CD4-positive, alpha-beta T cell treated with Interleukin-4 for 4 hours (primary cell): ENCODE results near the gene AXIN2.
A peak's percentile ranks its signal among the peaks of the same experiment; 100 is the strongest.

Experiments
- DNase-seq: peaks from one replicate; pipeline ENCODE4 v3.0.0-alpha.2; 2020

AXIN2 gene

DNA sequence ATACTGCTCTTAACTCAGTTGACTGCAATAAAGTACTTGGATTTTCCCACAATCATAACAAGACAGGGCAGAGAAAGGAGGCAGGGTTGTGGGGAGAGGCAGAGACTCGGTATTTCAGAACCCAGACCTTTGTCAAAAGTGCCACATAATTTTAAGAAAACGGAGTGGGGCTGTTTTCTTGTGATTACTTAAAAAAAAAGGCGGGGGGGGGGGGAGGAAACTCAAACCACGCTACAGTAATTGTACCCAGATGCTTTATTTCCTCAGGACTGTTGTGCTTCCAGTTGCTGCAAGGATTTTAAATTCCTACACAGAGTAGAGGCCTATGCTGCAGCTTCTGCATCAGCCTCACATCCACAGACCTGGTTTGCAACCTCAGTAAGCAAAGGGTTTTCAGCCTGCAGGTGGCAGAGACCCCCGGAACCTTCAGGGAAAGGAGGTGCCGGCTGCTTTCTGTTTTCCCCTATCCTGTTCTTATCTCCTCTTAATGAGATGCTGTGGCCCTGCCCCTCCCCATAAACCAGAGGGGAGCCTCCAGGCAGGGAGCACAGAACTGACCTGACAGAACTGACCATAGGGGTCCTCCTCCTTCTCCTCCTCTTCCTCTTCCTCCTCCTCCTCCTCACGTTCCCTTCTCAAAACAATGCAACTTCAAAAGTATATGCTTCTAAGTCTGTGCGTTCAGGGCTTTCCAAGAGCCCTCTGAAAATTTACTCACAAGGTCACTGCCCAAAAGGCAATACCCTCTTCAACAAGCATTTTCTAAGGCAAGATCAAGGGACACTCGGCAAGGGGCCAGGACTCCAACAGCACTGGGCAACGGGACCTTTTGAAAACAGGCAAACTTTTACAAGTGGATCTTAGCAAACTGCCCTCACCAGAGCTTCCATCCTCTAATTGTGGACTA lies 7.5 kb downstream of the AXIN2 start:
- no peak for DNase-seq

DNA sequence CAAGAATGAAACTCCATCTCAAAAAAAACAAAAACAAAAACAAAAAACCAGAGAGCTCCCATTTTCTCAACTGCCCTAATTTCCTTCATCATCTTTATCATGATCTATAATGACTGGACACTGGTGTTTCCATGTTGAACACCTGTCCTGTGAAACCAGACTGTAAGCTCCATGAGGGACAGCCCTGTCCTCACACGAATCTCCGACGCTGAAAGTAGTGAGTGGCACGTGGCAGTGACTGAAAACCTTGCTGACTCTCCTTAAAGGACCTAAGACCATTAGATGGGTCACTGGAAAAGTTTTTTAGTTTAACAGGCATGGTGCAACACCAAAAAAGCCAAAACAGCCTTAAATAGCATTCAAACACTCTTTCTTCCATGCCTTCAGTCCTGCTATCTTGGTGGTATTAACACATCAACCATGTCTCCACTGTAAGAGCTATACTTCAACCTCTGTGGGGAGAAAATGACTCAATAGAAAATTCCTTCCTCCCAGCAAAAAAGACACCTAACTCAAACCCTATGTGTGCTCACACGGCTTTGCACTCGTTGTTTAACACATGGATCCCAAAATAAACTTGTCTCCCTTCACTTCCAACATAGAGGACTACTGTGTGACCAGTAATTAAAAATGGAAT lies 8.3 kb downstream of the AXIN2 start:
- DNase-seq: no peak

GRCh38 chr17:65552214-65552613 lies 9.2 kb downstream of the AXIN2 start:
- no peak for DNase-seq

GRCh38 chr17:65551267-65552040 lies 10.0 kb downstream of the AXIN2 start:
- DNase-seq: no peak

- DNase-seq: no peak
Measured at GRCh38 chr17:65550758-65551157, 10.7 kb downstream of the AXIN2 start.

DNA sequence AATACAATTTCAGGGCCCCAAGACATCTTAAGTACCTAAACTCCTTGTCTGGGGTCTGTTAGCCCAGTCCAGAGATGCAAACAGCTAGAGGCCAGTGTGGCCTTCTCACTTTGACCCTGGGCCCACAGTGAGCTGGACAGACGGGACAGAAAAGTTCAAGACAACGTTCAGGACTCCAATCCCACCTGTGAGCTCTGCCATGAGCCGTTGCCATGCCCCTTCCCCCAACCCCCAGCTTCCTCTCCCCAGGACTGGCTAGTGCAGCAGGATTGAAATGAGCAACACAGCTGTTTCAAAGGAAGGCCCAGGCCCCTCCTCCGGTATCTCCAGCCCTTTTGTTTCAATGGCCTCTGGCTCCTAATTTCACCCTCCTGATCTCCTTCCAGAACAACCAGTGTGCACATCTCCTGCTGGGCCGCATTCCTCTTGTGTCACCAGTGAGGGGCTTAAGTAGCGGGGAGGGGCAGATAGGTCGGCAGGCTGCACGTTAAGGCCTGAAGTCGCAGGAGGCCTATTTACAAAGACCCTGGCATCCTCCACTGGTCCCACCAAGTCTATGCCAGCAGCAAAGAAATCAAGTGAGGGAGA lies 11.3 kb downstream of the AXIN2 start:
- no peak for DNase-seq

- DNase-seq: no peak
Measured at GRCh38 chr17:65548269-65548969, 13.0 kb downstream of the AXIN2 start.

DNA sequence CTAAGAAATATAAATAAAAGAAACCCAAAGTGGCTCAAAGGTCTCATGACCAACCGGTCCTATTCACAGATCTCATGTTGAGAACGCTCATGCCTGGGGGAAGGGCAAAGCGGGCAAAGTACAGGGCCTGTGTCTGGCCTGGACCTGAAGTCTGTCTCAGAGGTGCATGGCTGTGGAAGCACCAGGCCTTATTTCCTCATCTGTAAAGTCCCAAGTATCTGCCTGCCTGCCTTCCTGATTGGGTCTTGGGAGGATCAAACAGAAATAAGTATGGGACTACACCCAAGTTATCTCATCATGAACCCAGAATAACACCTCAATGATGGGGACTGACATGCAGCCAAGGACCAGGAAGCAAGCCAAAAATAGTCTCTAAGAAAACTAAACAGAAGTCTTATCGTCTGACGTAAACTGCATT lies 14.2 kb downstream of the AXIN2 start:
- DNase-seq: no peak

- DNase-seq: no peak
Measured at GRCh38 chr17:65546579-65546978, 14.9 kb downstream of the AXIN2 start.

- no peak for DNase-seq
Measured at GRCh38 chr17:65545705-65546523, 15.5 kb downstream of the AXIN2 start.

- no peak for DNase-seq
Measured at GRCh38 chr17:65544672-65545071, 16.8 kb downstream of the AXIN2 start.

GRCh38 chr17:65542610-65543009 lies 18.8 kb downstream of the AXIN2 start:
- DNase-seq: no peak

- no peak for DNase-seq
Measured at GRCh38 chr17:65542067-65542466, 19.4 kb downstream of the AXIN2 start.

GRCh38 chr17:65541453-65541852 lies 20.0 kb downstream of the AXIN2 start:
- no peak for DNase-seq

DNA sequence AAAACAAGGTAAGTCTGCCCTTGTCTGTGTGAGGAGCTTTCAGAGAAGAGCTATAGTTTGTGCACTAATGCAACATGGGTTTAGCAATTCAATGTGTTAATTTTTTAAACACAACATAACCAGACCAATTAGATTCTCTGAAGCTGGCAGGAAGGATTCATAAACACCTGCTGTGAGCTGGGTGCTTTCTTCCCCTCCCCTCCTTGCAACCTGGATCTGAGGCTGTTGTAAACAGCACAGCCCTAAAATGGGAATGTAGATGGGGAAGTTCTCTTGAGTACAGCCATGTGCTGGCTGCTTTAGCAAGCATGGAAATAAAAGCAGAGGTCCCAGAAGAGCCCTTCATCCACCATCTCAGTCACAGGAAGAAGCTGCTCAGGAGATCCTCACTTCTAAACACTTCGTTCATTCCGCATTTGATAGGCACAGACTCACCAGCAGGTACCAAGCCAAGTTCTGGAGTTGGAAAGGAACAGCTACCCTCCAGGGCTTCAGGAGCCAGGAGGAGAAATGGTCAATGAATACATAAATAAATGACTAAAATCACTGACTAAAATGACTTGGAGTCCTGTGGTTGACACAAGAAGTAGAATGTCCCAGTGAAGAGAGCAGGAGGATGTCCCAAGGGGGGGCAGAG lies 21.7 kb downstream of the AXIN2 start:
- no peak for DNase-seq

- no peak for DNase-seq
Measured at GRCh38 chr17:65538675-65539529, 22.5 kb downstream of the AXIN2 start.

GRCh38 chr17:65537845-65538674 lies 23.4 kb downstream of the AXIN2 start:
- DNase-seq: peak; percentile 39

- no peak for DNase-seq
Measured at GRCh38 chr17:65537343-65537844, 24.1 kb downstream of the AXIN2 start.
